Endothelial cell of umbilical vein (primary cell): Measurements from ENCODE around the gene SIRPD. TPM values are rescaled to one million over a fixed set of nuclear protein-coding genes. Genes with fewer than 3 reads are reported as not detected.
A peak's percentile ranks its signal among the peaks of the same experiment; 100 is the strongest.

Experiments used
- BruUV-seq: library from RNA; stranded (reverse); fragments of 400-500 nt; replicated peaks from 2 replicates; lab custom pipeline; 2021; lab: Mats Ljungman, UMichigan
- CTCF ChIA-PET: fragments of 300-600, 350-600 bp; sonication (Branson Sonifier 250); formaldehyde crosslinking; loops from one replicate; lab custom pipeline; 2021; ENCODE audit warnings: antibody characterized with exemption, inconsistent platforms; lab: Charles Lee
- POLR2A ChIA-PET: fragments of 300-600, 350-600 bp; sonication (Branson Sonifier 250); formaldehyde crosslinking; loops from one replicate; lab custom pipeline; 2021; ENCODE audit warnings: antibody characterized with exemption, inconsistent platforms; lab: Charles Lee
- DNase-seq: peaks from one replicate; pipeline ENCODE4 v3.0.0-alpha.2; 2011; ENCODE audit warnings: low read depth, low spot score
- FAIRE-seq: peaks from 2 replicates; lab custom pipeline; 2011; peaks lifted over from hg19 to GRCh38; lab: Jason Lieb, UNC
- H2AFZ ChIP-seq: 2 replicates; pipeline ENCODE4 v1.6.0; 2012; ENCODE audit warnings: low read depth, low read length, control low read depth, inconsistent platforms
- H3K27ac ChIP-seq: 2 replicates; pipeline ENCODE4 v1.5.1; 2011; ENCODE audit warnings: low read depth, mild to moderate bottlenecking, control low read depth, low read length, moderate library complexity; ENCODE audit not compliant: insufficient read depth
- H3K27me3 ChIP-seq, 2 experiments: 2 replicates each; pipeline versions ENCODE4 v1.6.0 to v1.6.1; 2011; ENCODE audit warnings: low read length in 2 of 2, mixed read lengths in 1 of 2; ENCODE audit not compliant: control insufficient read depth in 2 of 2, insufficient read depth in 2 of 2
- H3K36me3 ChIP-seq, 2 experiments: 2 replicates in 1 of 2; 3 replicates in 1 of 2; pipeline ENCODE4 v1.5.1; 2011; ENCODE audit warnings: low read length in 2 of 2, mild to moderate bottlenecking in 1 of 2, moderate library complexity in 1 of 2; ENCODE audit not compliant: control insufficient read depth in 2 of 2, insufficient read depth in 2 of 2; ENCODE audit errors: extremely low read depth in 1 of 2
- H3K4me1 ChIP-seq: 3 replicates; pipeline ENCODE4 v1.5.1; 2011; ENCODE audit warnings: mild to moderate bottlenecking, low read length; ENCODE audit not compliant: control insufficient read depth, insufficient read depth; ENCODE audit errors: extremely low read depth
- H3K4me2 ChIP-seq: 2 replicates; pipeline ENCODE4 v1.6.1; 2011; ENCODE audit warnings: low read length, control low read depth, mixed read lengths; ENCODE audit not compliant: insufficient read depth
- H3K4me3 ChIP-seq, 3 experiments: fragments of 200-600 bp in 1 of 3; sonication (generic), shearing (Covaris generic) in 1 of 3; replicated peaks in 1 of 3; 2 replicates each; pipeline ENCODE4 v1.5.1; 2011 to 2016; ENCODE audit warnings: control low read depth in 3 of 3, low read length in 3 of 3, mild to moderate bottlenecking in 2 of 3, inconsistent platforms in 1 of 3, low read depth in 1 of 3, moderate library complexity in 1 of 3; ENCODE audit not compliant: insufficient read depth in 1 of 3
- H3K79me2 ChIP-seq: 2 replicates; pipeline ENCODE4 v1.6.0; 2012; ENCODE audit warnings: low read length, inconsistent platforms; ENCODE audit not compliant: control insufficient read depth, insufficient read depth
- H3K9ac ChIP-seq: replicated peaks from 2 replicates; pipeline ENCODE3; 2011; ENCODE audit warnings: low read length, control low read depth; ENCODE audit not compliant: insufficient read depth; ENCODE audit errors: extremely low read depth
- H3K9me1 ChIP-seq: replicated peaks from 3 replicates; pipeline ENCODE4 v1.6.0; 2011; ENCODE audit warnings: mild to moderate bottlenecking, low read length; ENCODE audit not compliant: control insufficient read depth, insufficient read depth; ENCODE audit errors: extremely low read depth
- H3K9me3 ChIP-seq: replicated peaks from 2 replicates; pipeline ENCODE4 v1.5.1; 2012; ENCODE audit warnings: low read length, inconsistent platforms; ENCODE audit not compliant: control insufficient read depth, insufficient read depth
- H4K20me1 ChIP-seq: replicated peaks from 2 replicates; pipeline ENCODE3; 2011; ENCODE audit warnings: mild to moderate bottlenecking, low read length; ENCODE audit not compliant: control insufficient read depth, insufficient read depth; ENCODE audit errors: extremely low read depth
- CTCF ChIP-seq, 2 donors: IDR thresholded peaks; 1 replicate in 1 of 2; 2 replicates in 1 of 2; pipeline ENCODE4 v1.5.1; 2011; ENCODE audit warnings: low read length in 2 of 2, mild to moderate bottlenecking in 2 of 2, moderate library complexity in 2 of 2, control low read depth in 1 of 2, inconsistent platforms in 1 of 2, low read depth in 1 of 2; ENCODE audit not compliant: insufficient read depth in 1 of 2; ENCODE audit errors: extremely low read depth in 1 of 2
- EZH2 ChIP-seq: IDR thresholded peaks from 2 replicates; pipeline ENCODE4 v1.6.1; 2012; ENCODE audit warnings: borderline replicate concordance, low read depth, mild to moderate bottlenecking, moderate library complexity, low read length, inconsistent platforms; ENCODE audit not compliant: severe bottlenecking
- FOS ChIP-seq: IDR thresholded peaks from 2 replicates; pipeline ENCODE4 v1.6.1; 2011; ENCODE audit warnings: mild to moderate bottlenecking, low read length, moderate library complexity, borderline replicate concordance; ENCODE audit not compliant: insufficient read depth
- GATA2 ChIP-seq: IDR thresholded peaks from 2 replicates; pipeline ENCODE4 v1.7.0; 2011; ENCODE audit warnings: low read depth, mild to moderate bottlenecking, moderate library complexity, mixed read lengths, low read length; ENCODE audit not compliant: insufficient read length, insufficient read depth
- JUN ChIP-seq: IDR thresholded peaks from 2 replicates; pipeline ENCODE4 v1.6.1; 2011; ENCODE audit warnings: borderline replicate concordance, low read depth; ENCODE audit not compliant: insufficient read length, insufficient read depth
- MAX ChIP-seq: IDR thresholded peaks from 2 replicates; pipeline ENCODE4 v1.6.1; 2011; ENCODE audit not compliant: insufficient read depth, insufficient read length
- MYC ChIP-seq: IDR thresholded peaks from one replicate; pipeline ENCODE4 v1.6.1; 2011; ENCODE audit warnings: mild to moderate bottlenecking, low read depth, low read length
- POLR2A ChIP-seq: IDR thresholded peaks from 2 replicates; pipeline ENCODE4 v1.6.1; 2012; ENCODE audit warnings: low read depth, mild to moderate bottlenecking, control low read depth, low read length
- POLR2AphosphoS5 ChIP-seq: IDR thresholded peaks from 2 replicates; pipeline ENCODE4 v1.6.1; 2012; ENCODE audit warnings: low read depth, mild to moderate bottlenecking, control low read depth, low read length, moderate library complexity; ENCODE audit not compliant: insufficient read depth
- dilution Hi-C: fragments of 300-500 bp; cut with MboI; formaldehyde crosslinking; loops from one replicate; pipeline ENCODE4 v1.15.0; 2019; ENCODE audit warnings: low sequenced_read_pairs; ENCODE audit not compliant: extremely low pct_ligation_motif_present
- intact Hi-C: fragments of 100-400 bp; cut with micrococcal nuclease; formaldehyde crosslinking; loops from one replicate; pipeline ENCODE4 v1.10.0; 2022
- polyA plus RNA-seq, 4 experiments: library from polyadenylated mRNA; depleted of rRNA in 3 of 4; stranded (reverse) in 3 of 4; unstranded in 1 of 4; fragments of >200 nt; gene quantifications; 2 replicates each; pipeline versions ENCODE4 v1.2.1 to v1.2.3, GENCODE V29; 2011 to 2012; ENCODE audit warnings: missing spikeins in 1 of 4
- total RNA-seq: library from RNA; stranded (reverse); gene quantifications from 2 replicates; pipeline ENCODE4 v1.2.3, GENCODE V29; 2021

SIRPD gene
- total and polyA plus RNA-seq, 2 donors (not counting 3 experiments of a cell fraction or from before 2014, with no cell fraction given), result not detected

- Histone ChIP-seq H3K4me1 (no peaks in the 10 kb centered on the region), H3K9ac (no peak overlapping the region), H3K9me3 (no peaks in the 10 kb centered on the region), H3K27ac (no peak overlapping the region), H3K79me2 (no peaks in the 10 kb centered on the region), H3K27me3 (peaks cover 24 to 38% of the 10 kb centered on the region in 2 experiments), H3K4me3 (no peak overlapping the region), H4K20me1 (no peaks in the 10 kb centered on the region), H3K36me3 (no peaks in the 10 kb centered on the region), H3K9me1 (no peaks in the 10 kb centered on the region), H2AFZ (no peak overlapping the region), H3K4me2 (no peak overlapping the region)
- no TSS peak for BruUV-seq
- ChIA-PET CTCF (interaction anchor here (0.7 to 4.4 kb wide), 14 partner anchors 42 to 294 kb away, joined by 3 to 79 read pairs (median 4); partner anchors contain the start of gene NSFL1C), POLR2A (no interaction called here)
- TF ChIP-seq EZH2, result peak; percentile 18
- TF ChIP-seq MYC, result no peak
- intact Hi-C loops, result loop anchor here (10.0 kb wide), 1 partner anchor 386 kb away; the partner anchor contains the start of gene SIRPA
- dilution Hi-C loops, result no loop called here
- DNase-seq (no peak), FAIRE-seq (no peak)
These were observed 48.9 kb downstream of the SIRPD start for GRCh38 chr20:1508574-1508973.

GRCh38 chr20:1507276-1507675, 50.2 kb downstream of the SIRPD start:
- CTCF ChIA-PET, result interaction anchor here (0.8 to 4.4 kb wide), 7 partner anchors 40 to 269 kb away, joined by 3 to 79 read pairs (median 3); partner anchors contain the start of gene NSFL1C
- no peak overlapping the region for H3K9ac ChIP-seq
- BruUV-seq, result no TSS peak
- dilution Hi-C loops, result no loop called here
- no peaks in the 10 kb centered on the region for H3K9me1 ChIP-seq
- no peak overlapping the region for H3K4me2 ChIP-seq
- TF ChIP-seq JUN, result no peak
- TF ChIP-seq POLR2A, result no peak
- no peak for TF ChIP-seq MAX
- TF ChIP-seq EZH2, result no peak
- no peak for TF ChIP-seq FOS
- TF ChIP-seq GATA2, result no peak
- no peak for TF ChIP-seq CTCF (IDR thresholded peaks at IDR 0.05; ENCODE audit: extremely low read depth in 1 of 2, insufficient read depth in 1 of 2, low read depth in 1 of 2, low read length in 2 of 2)
- no peak for TF ChIP-seq MYC
- TF ChIP-seq POLR2AphosphoS5, result no peak
- H3K4me1 ChIP-seq, result no peaks in the 10 kb centered on the region
- H2AFZ ChIP-seq, result no peak overlapping the region
- no peaks in the 10 kb centered on the region for H3K36me3 ChIP-seq
- no peak for DNase-seq
- no peaks in the 10 kb centered on the region for H3K79me2 ChIP-seq
- H4K20me1 ChIP-seq, result no peaks in the 10 kb centered on the region
- no peak for FAIRE-seq
- H3K27ac ChIP-seq, result no peak overlapping the region
- no peaks in the 10 kb centered on the region for H3K9me3 ChIP-seq
- POLR2A ChIA-PET, result no interaction called here
- intact Hi-C loops, result loop anchor here (10.0 kb wide), 1 partner anchor 388 kb away; the partner anchor contains the start of gene SIRPA
- no peak overlapping the region for H3K4me3 ChIP-seq
- H3K27me3 ChIP-seq, result peaks cover 24 to 38% of the 10 kb centered on the region in 2 experiments
